IPS-18a (cell line): ENCODE measurements around the gene UGT1A8.
"Not testable (repeated sequence)": the region's sequence is repeated elsewhere in the genome, so short reads cannot be mapped to it uniquely, and the experiment has no call there.

Experiments
- H3K27ac ChIP-seq: one replicate; pipeline ENCODE4 v1.5.1; 2013; ENCODE audit warnings: low read length
- H3K27me3 ChIP-seq: one replicate; pipeline ENCODE4 v1.6.1; 2013; ENCODE audit warnings: mild to moderate bottlenecking, low read length; ENCODE audit not compliant: control insufficient read depth, insufficient read depth
- H3K36me3 ChIP-seq: one replicate; pipeline ENCODE4 v1.6.1; 2013; ENCODE audit warnings: low read depth, low read length; ENCODE audit not compliant: control insufficient read depth
- H3K4me1 ChIP-seq: one replicate; pipeline ENCODE4 v1.6.1; 2013; ENCODE audit warnings: low read depth, low read length; ENCODE audit not compliant: control insufficient read depth
- H3K4me3 ChIP-seq: one replicate; pipeline ENCODE4 v1.5.1; 2013; ENCODE audit warnings: low read length
- H3K9ac ChIP-seq: one replicate; pipeline ENCODE4 v1.6.1; 2013; ENCODE audit warnings: mild to moderate bottlenecking, low read length, moderate library complexity
- H3K9me3 ChIP-seq: one replicate; pipeline ENCODE4 v1.6.1; 2013; ENCODE audit warnings: low read depth, low read length; ENCODE audit not compliant: control insufficient read depth

Gene UGT1A8

GRCh38 chr2:233617476-233617875 is at the start of gene UGT1A8:
Gene UGT1A8 (plus strand): TSS chr2:233617633. CDS start chr2:233617708, 75 bp downstream.
- not testable (repeated sequence) for H3K9me3 ChIP-seq

GRCh38 chr2:233571001-233571400 is 46.4 kb upstream of the UGT1A8 start:
- no peak overlapping the region for H3K4me3 ChIP-seq
- H3K27me3 ChIP-seq, result no peaks in the 10 kb centered on the region
- H3K9me3 ChIP-seq, result no peaks in the 10 kb centered on the region
- H3K36me3 ChIP-seq, result no peaks in the 10 kb centered on the region
- H3K4me1 ChIP-seq, result no peaks in the 10 kb centered on the region
- H3K9ac ChIP-seq, result no peak overlapping the region
- H3K27ac ChIP-seq, result no peak overlapping the region

More at GRCh38 chr2:233617476-233617875, at the start of gene UGT1A8:
- H3K9ac ChIP-seq, H3K27me3 ChIP-seq, H3K36me3 ChIP-seq, H3K27ac ChIP-seq, H3K4me3 ChIP-seq, H3K4me1 ChIP-seq: not testable (repeated sequence)

GRCh38 chr2:233571462-233571861 is 46.0 kb upstream of the UGT1A8 start:
- Histone ChIP-seq H3K4me1 (no peaks in the 10 kb centered on the region), H3K9me3 (no peaks in the 10 kb centered on the region), H3K9ac (no peak overlapping the region), H3K27me3 (no peaks in the 10 kb centered on the region), H3K27ac (no peak overlapping the region), H3K36me3 (no peaks in the 10 kb centered on the region), H3K4me3 (no peak overlapping the region)

- Histone ChIP-seq H3K9ac (no peak overlapping the region), H3K36me3 (no peaks in the 10 kb centered on the region), H3K4me3 (no peak overlapping the region), H3K27me3 (no peaks in the 10 kb centered on the region), H3K4me1 (no peaks in the 10 kb centered on the region), H3K27ac (no peak overlapping the region), H3K9me3 (no peaks in the 10 kb centered on the region)
Measured at GRCh38 chr2:233572468-233572867, 45.0 kb upstream of the UGT1A8 start.

GRCh38 chr2:233577341-233577740 is 40.1 kb upstream of the UGT1A8 start:
- not testable (repeated sequence) for H3K27ac ChIP-seq

GRCh38 chr2:233583217-233583965 is 34.0 kb upstream of the UGT1A8 start:
- H3K27me3 ChIP-seq, H3K36me3 ChIP-seq, H3K9ac ChIP-seq, H3K4me3 ChIP-seq, H3K9me3 ChIP-seq, H3K27ac ChIP-seq, H3K4me1 ChIP-seq: not testable (repeated sequence)

More at GRCh38 chr2:233577341-233577740, 40.1 kb upstream of the UGT1A8 start:
- H3K4me3 ChIP-seq, H3K9me3 ChIP-seq, H3K27me3 ChIP-seq, H3K9ac ChIP-seq, H3K36me3 ChIP-seq, H3K4me1 ChIP-seq: not testable (repeated sequence)

- Histone ChIP-seq H3K27me3 (no peaks in the 10 kb centered on the region), H3K9me3 (no peaks in the 10 kb centered on the region), H3K9ac (no peak overlapping the region), H3K4me3 (no peak overlapping the region), H3K36me3 (no peaks in the 10 kb centered on the region), H3K27ac (no peak overlapping the region), H3K4me1 (no peaks in the 10 kb centered on the region)
Measured at GRCh38 chr2:233584210-233584609, 33.2 kb upstream of the UGT1A8 start.

- H3K27me3 ChIP-seq, result no peaks in the 10 kb centered on the region
- H3K27ac ChIP-seq, result no peak overlapping the region
- H3K36me3 ChIP-seq, result no peaks in the 10 kb centered on the region
- H3K4me1 ChIP-seq, result no peaks in the 10 kb centered on the region
- no peaks in the 10 kb centered on the region for H3K9me3 ChIP-seq
- H3K4me3 ChIP-seq, result no peak overlapping the region
- H3K9ac ChIP-seq, result no peak overlapping the region
Measured at GRCh38 chr2:233588400-233588799, 29.0 kb upstream of the UGT1A8 start.

- H3K9ac ChIP-seq, H3K9me3 ChIP-seq, H3K27ac ChIP-seq, H3K36me3 ChIP-seq, H3K27me3 ChIP-seq, H3K4me1 ChIP-seq, H3K4me3 ChIP-seq: not testable (repeated sequence)
Measured at GRCh38 chr2:233592706-233593105, 24.7 kb upstream of the UGT1A8 start.

- Histone ChIP-seq H3K27ac (no peak overlapping the region), H3K4me3 (no peak overlapping the region), H3K9ac (no peak overlapping the region), H3K36me3 (no peaks in the 10 kb centered on the region), H3K27me3 (no peaks in the 10 kb centered on the region), H3K9me3 (no peaks in the 10 kb centered on the region), H3K4me1 (no peaks in the 10 kb centered on the region)
Measured at GRCh38 chr2:233593201-233593600, 24.2 kb upstream of the UGT1A8 start.

- no peak overlapping the region for H3K9ac ChIP-seq
- no peaks in the 10 kb centered on the region for H3K4me1 ChIP-seq
- no peaks in the 10 kb centered on the region for H3K36me3 ChIP-seq
- H3K27me3 ChIP-seq, result no peaks in the 10 kb centered on the region
- H3K9me3 ChIP-seq, result no peaks in the 10 kb centered on the region
- no peak overlapping the region for H3K27ac ChIP-seq
- no peak overlapping the region for H3K4me3 ChIP-seq
Measured at GRCh38 chr2:233597522-233597921, 19.9 kb upstream of the UGT1A8 start.

GRCh38 chr2:233598952-233599351 is 18.5 kb upstream of the UGT1A8 start:
- no peak overlapping the region for H3K9ac ChIP-seq
- no peaks in the 10 kb centered on the region for H3K9me3 ChIP-seq
- no peaks in the 10 kb centered on the region for H3K36me3 ChIP-seq
- H3K4me1 ChIP-seq, result no peaks in the 10 kb centered on the region
- H3K27me3 ChIP-seq, result no peaks in the 10 kb centered on the region
- H3K27ac ChIP-seq, result no peak overlapping the region
- no peak overlapping the region for H3K4me3 ChIP-seq
